Pancreas (tissue), 10 donors: Measurements from ENCODE around the gene ACOT2. TPM values are rescaled to one million over a fixed set of nuclear protein-coding genes. Genes with fewer than 3 reads are reported as not detected.
A peak's percentile ranks its signal among the peaks of the same experiment; 100 is the strongest.

Experiments
- ATAC-seq, 4 donors: fragments of 200-7000 bp; cut with Tn5 transposase; one replicate each; pipeline versions ENCODE4 v1.8.0 to v1.9.1; 2020; ENCODE audit warnings: mild to moderate bottlenecking in 4 of 4, moderate library complexity in 4 of 4
- DNase-seq, 6 donors: peaks; one replicate each; pipeline ENCODE4 v3.0.0-alpha.2; 2020
- FAIRE-seq: peaks from 2 replicates; lab custom pipeline; 2012; peaks lifted over from hg19 to GRCh38; lab: Jason Lieb, UNC
- H3K27ac ChIP-seq, 4 donors: fragments of 200-600 bp; sonication (generic); 1 replicate in 3 of 4; 2 replicates in 1 of 4; pipeline versions ENCODE4 v1.5.0 to v1.8.0; 2020
- H3K27me3 ChIP-seq, 4 donors: fragments of 200-600 bp; one replicate each; pipeline ENCODE4 v1.8.0; 2021
- H3K36me3 ChIP-seq, 3 donors: fragments of 200-600 bp; sonication (generic) in 1 of 3; one replicate each; pipeline versions ENCODE4 v1.5.0 to v1.8.0; 2020 to 2021
- H3K4me1 ChIP-seq, 3 donors: fragments of 200-600 bp; one replicate each; pipeline ENCODE4 v1.8.0; 2021
- H3K4me3 ChIP-seq, 4 donors: fragments of 200-600 bp; sonication (generic) in 2 of 4; one replicate each; pipeline versions ENCODE4 v1.5.0 to v1.8.0; 2020 to 2021
- H3K9me3 ChIP-seq, 4 donors: fragments of 200-600 bp; one replicate each; pipeline ENCODE4 v1.8.0; 2021
- CTCF ChIP-seq, 4 donors: fragments of 200-600 bp; sonication (generic) in 3 of 4; IDR thresholded peaks; one replicate each; pipeline versions ENCODE4 v1.5.0 to v1.8.0; 2021; ENCODE audit warnings: antibody characterized with exemption in 4 of 4
- WGBS, 2 donors: extraction: QIAGEN DNeasy Blood & Tissue Kit; methylation state at CpG; one replicate each; pipeline ENCODE4 v1.1.7; 2013; 5-methylcytosine and 5-hydroxymethylcytosine counted together
- intact Hi-C, 3 donors: fragments of 100-400 bp; cut with DNase I; formaldehyde crosslinking; loops; one replicate each; pipeline versions ENCODE4 v1.11.1 to v1.14.2; 2022
- polyA plus RNA-seq, 2 donors: library from polyadenylated mRNA; stranded (reverse); fragments of 200-250 nt; gene quantifications; one replicate each; pipeline ENCODE4 v1.2.3, GENCODE V29; 2013
- total RNA-seq, 6 donors: library from RNA; stranded (reverse); fragmentation: NEBNext Ultra II Directional in 4 of 6; extraction: Animal tissue kit (Norgen Biotek cat#: 25700) in 4 of 6; gene quantifications; one replicate each; pipeline versions ENCODE4 v1.2.1 to v1.2.4, GENCODE V29; 2021 to 2023
- donor health status: healthy with polysubstance abuse.
- donor health status: DM: no; HTN: no; CAD: no; lungs with moderate emphysema.
- donor health status: DM: no; HTN: no; CAD: no.
- donor health status: control.
- donor health status: control.
- donor health status: Bipolar disorder and iron deficiency.
- donor health status: DM: yes; HTN: yes; CAD: no.
- donor health status: DM: no; HTN: no; CAD: no.
- donor health status: DM: no; HTN: no; CAD: no.
- donor health status: DM: yes; HTN: yes; CAD: no.

The ACOT2 gene
- total and polyA plus RNA-seq, 8 donors, result 4.4 to 12.8 (median 9.7) TPM

GRCh38 chr14:73607241-73607640 is 38.2 kb downstream of the ACOT2 start:
- ATAC-seq (no peak), DNase-seq (no peak), FAIRE-seq (no peak)
- WGBS, 2 donors, result 93 to 97% methylated on average over 1 of the region's 1 CpG
- H3K4me1 ChIP-seq, result no peaks in the 10 kb centered on the region
- no peak overlapping the region for H3K4me3 ChIP-seq
- no peaks in the 10 kb centered on the region for H3K36me3 ChIP-seq
- no peak overlapping the region for H3K27ac ChIP-seq
- no peak for TF ChIP-seq CTCF (IDR thresholded peaks at IDR 0.05)
- no peaks in the 10 kb centered on the region for H3K27me3 ChIP-seq
- no peaks in the 10 kb centered on the region for H3K9me3 ChIP-seq
- intact Hi-C loops, result no loop called here

- ATAC-seq (no peak), DNase-seq (no peak), FAIRE-seq (no peak)
- 37 to 44% methylated on average over 2 of the region's 2 CpGs for WGBS, 2 donors
- Histone ChIP-seq H3K9me3 (no peaks in the 10 kb centered on the region), H3K27me3 (no peaks in the 10 kb centered on the region), H3K4me1 (no peaks in the 10 kb centered on the region), H3K36me3 (no peaks in the 10 kb centered on the region), H3K4me3 (no peak overlapping the region), H3K27ac (no peak overlapping the region)
- TF ChIP-seq CTCF (IDR thresholded peaks at IDR 0.05), result no peak
- intact Hi-C loops, result no loop called here
These were observed 41.7 kb downstream of the ACOT2 start for GRCh38 chr14:73610687-73611086.

GRCh38 chr14:73612339-73613045 is 43.5 kb downstream of the ACOT2 start, which contains the start of gene ACOT6:
TSS of gene ACOT6 (plus strand) at chr14:73612517. CDS start at chr14:73612572, 55 bp downstream.
- ATAC-seq, result peak; percentile 92 to 95 (median 94)
- Histone ChIP-seq H3K36me3 (no peaks in the 10 kb centered on the region), H3K4me1 (no peaks in the 10 kb centered on the region), H3K9me3 (no peaks in the 10 kb centered on the region), H3K27me3 (no peaks in the 10 kb centered on the region), H3K27ac (peak within 1 kb of the TSS; percentile 53 to 83 (median 69)), H3K4me3 (peak within 1 kb of the TSS; percentile 51 to 80 (median 57))
- intact Hi-C loops, result no loop called here
- peak; percentile 65 to 92 (median 78) for DNase-seq
- TF ChIP-seq CTCF (IDR thresholded peaks at IDR 0.05), result no peak
- 0 to 1% methylated on average over 74 to 84 of the region's 84 CpGs for WGBS, 2 donors
- no peak for FAIRE-seq

GRCh38 chr14:73613046-73613383 is 44.0 kb downstream of the ACOT2 start:
- intact Hi-C loops, result no loop called here
- Histone ChIP-seq H3K36me3 (no peaks in the 10 kb centered on the region), H3K4me3 (peak overlapping the region; percentile 51 to 80 (median 57)), H3K27me3 (no peaks in the 10 kb centered on the region), H3K9me3 (no peaks in the 10 kb centered on the region), H3K27ac (peak overlapping the region; percentile 53 to 83 (median 69)), H3K4me1 (no peaks in the 10 kb centered on the region)
- DNase-seq (no peak), ATAC-seq (peak; percentile 30 to 59 (median 44)), FAIRE-seq (no peak)
- TF ChIP-seq CTCF (IDR thresholded peaks at IDR 0.05), result no peak
- WGBS, 2 donors, result 4 to 5% methylated on average over 13 of the region's 13 CpGs

GRCh38 chr14:73613419-73613963 is 44.5 kb downstream of the ACOT2 start:
- no peak for DNase-seq
- intact Hi-C loops, result no loop called here

More at GRCh38 chr14:73613419-73613963, 44.5 kb downstream of the ACOT2 start:
- peak overlapping the region in 1 of 4 donors; percentile 80 for H3K4me3 ChIP-seq
- no peaks in the 10 kb centered on the region for H3K36me3 ChIP-seq
- 81 to 85% methylated on average over 3 of the region's 3 CpGs for WGBS, 2 donors
- TF ChIP-seq CTCF (IDR thresholded peaks at IDR 0.05), result no peak
- H3K27me3 ChIP-seq, result no peaks in the 10 kb centered on the region
- no peaks in the 10 kb centered on the region for H3K9me3 ChIP-seq
- ATAC-seq, result no peak
- no peak overlapping the region for H3K27ac ChIP-seq
- no peaks in the 10 kb centered on the region for H3K4me1 ChIP-seq
- FAIRE-seq, result no peak
